ENCODE measurements around the gene FSTL4. TPM values are rescaled to one million over a fixed set of nuclear protein-coding genes. Genes with fewer than 3 reads are reported as not detected.

FSTL4 gene
- total and polyA plus RNA-seq, 8 donors: 0.11 to 2.9 (median 0.22) TPM

- intact Hi-C loops (cut with DNase I): no loop called here
These were observed 271.5 kb downstream of the FSTL4 start for GRCh38 chr5:133340822-133341221.

GRCh38 chr5:133340002-133340755 lies 272.2 kb downstream of the FSTL4 start:
- Histone ChIP-seq H3K4me1 (no peaks in the 10 kb centered on the region), H3K27ac (no peak overlapping the region), H3K27me3 (no peaks in the 10 kb centered on the region), H3K36me3 (no peaks in the 10 kb centered on the region), H3K4me3 (no peak overlapping the region), H3K9me3 (no peaks in the 10 kb centered on the region)
- ATAC-seq: no peak
- no peak for DNase-seq
- no peak for TF ChIP-seq CTCF (IDR thresholded peaks at IDR 0.05)
- intact Hi-C loops (cut with DNase I): no loop called here

More at GRCh38 chr5:133340822-133341221, 271.5 kb downstream of the FSTL4 start:
- H3K36me3 ChIP-seq: no peaks in the 10 kb centered on the region
- H3K9me3 ChIP-seq: no peaks in the 10 kb centered on the region
- H3K27me3 ChIP-seq: no peaks in the 10 kb centered on the region
- no peaks in the 10 kb centered on the region for H3K4me1 ChIP-seq
- DNase-seq (no peak), ATAC-seq (no peak)
- TF ChIP-seq CTCF (IDR thresholded peaks at IDR 0.05): no peak
- H3K4me3 ChIP-seq: no peak overlapping the region
- H3K27ac ChIP-seq: no peak overlapping the region

- no peaks in the 10 kb centered on the region for H3K36me3 ChIP-seq
- no peaks in the 10 kb centered on the region for H3K27me3 ChIP-seq
- TF ChIP-seq CTCF (IDR thresholded peaks at IDR 0.05): no peak
- H3K4me1 ChIP-seq: no peaks in the 10 kb centered on the region
- H3K9me3 ChIP-seq: no peaks in the 10 kb centered on the region
- no peak overlapping the region for H3K27ac ChIP-seq
- DNase-seq (no peak), ATAC-seq (no peak)
- no peak overlapping the region for H3K4me3 ChIP-seq
- intact Hi-C loops (cut with DNase I): no loop called here
These were observed 273.6 kb downstream of the FSTL4 start for GRCh38 chr5:133338504-133339355.

GRCh38 chr5:133337795-133338445 lies 274.4 kb downstream of the FSTL4 start:
- ATAC-seq (no peak), DNase-seq (no peak)
- Histone ChIP-seq H3K9me3 (no peaks in the 10 kb centered on the region), H3K4me1 (no peaks in the 10 kb centered on the region), H3K4me3 (no peak overlapping the region), H3K27ac (no peak overlapping the region), H3K27me3 (no peaks in the 10 kb centered on the region), H3K36me3 (no peaks in the 10 kb centered on the region)
- intact Hi-C loops (cut with DNase I): no loop called here
- no peak for TF ChIP-seq CTCF (IDR thresholded peaks at IDR 0.05)

- no peak for ATAC-seq
- Histone ChIP-seq H3K36me3 (no peaks in the 10 kb centered on the region), H3K4me1 (no peaks in the 10 kb centered on the region), H3K27ac (no peak overlapping the region), H3K9me3 (no peaks in the 10 kb centered on the region), H3K4me3 (no peak overlapping the region), H3K27me3 (no peaks in the 10 kb centered on the region)
- DNase-seq: no peak
- TF ChIP-seq CTCF (IDR thresholded peaks at IDR 0.05): no peak
- intact Hi-C loops (cut with DNase I): no loop called here
These were observed 275.4 kb downstream of the FSTL4 start for GRCh38 chr5:133336969-133337410.
